Trophoblast cell (in vitro differentiated cells and primary cell): ENCODE measurements around the gene TRUB1.

Source experiments
- DNase-seq, 2 donors: peaks; one replicate each; pipeline ENCODE4 v3.0.0-alpha.2; 2016
- H2AFZ ChIP-seq: 2 replicates; pipeline ENCODE4 v1.6.1; 2013; ENCODE audit warnings: low read length, moderate library complexity, mild to moderate bottlenecking; ENCODE audit not compliant: insufficient read depth, poor library complexity
- H2AK5ac ChIP-seq: 2 replicates; pipeline ENCODE4 v1.6.1; 2013; ENCODE audit warnings: mild to moderate bottlenecking, low read length
- H2BK120ac ChIP-seq: 2 replicates; pipeline ENCODE4 v1.6.1; 2013; ENCODE audit warnings: low read length, mild to moderate bottlenecking, moderate library complexity; ENCODE audit not compliant: insufficient read depth, poor library complexity
- H2BK12ac ChIP-seq: 2 replicates; pipeline ENCODE4 v1.6.1; 2013; ENCODE audit warnings: mild to moderate bottlenecking, low read length, moderate library complexity
- H2BK5ac ChIP-seq: 2 replicates; pipeline ENCODE4 v1.6.1; 2013; ENCODE audit warnings: low read length, low read depth, moderate library complexity, mild to moderate bottlenecking; ENCODE audit not compliant: poor library complexity
- H3K14ac ChIP-seq: 2 replicates; pipeline ENCODE4 v1.6.1; 2013; ENCODE audit warnings: mild to moderate bottlenecking, low read length
- H3K18ac ChIP-seq: 2 replicates; pipeline ENCODE4 v1.6.1; 2013; ENCODE audit warnings: mild to moderate bottlenecking, low read length
- H3K23ac ChIP-seq: 2 replicates; pipeline ENCODE4 v1.6.1; 2013; ENCODE audit warnings: low read length
- H3K27ac ChIP-seq: 2 replicates; pipeline ENCODE4 v1.5.1; 2013; ENCODE audit warnings: low read depth, mild to moderate bottlenecking, inconsistent platforms, low read length, moderate library complexity
- H3K27me3 ChIP-seq: 2 replicates; pipeline ENCODE4 v1.6.1; 2013; ENCODE audit warnings: inconsistent platforms, mild to moderate bottlenecking, low read length, moderate library complexity; ENCODE audit not compliant: insufficient read depth
- H3K36me3 ChIP-seq, 2 experiments: 1 replicate in 1 of 2; 2 replicates in 1 of 2; pipeline ENCODE4 v1.6.1; 2013; ENCODE audit warnings: low read length in 2 of 2, mild to moderate bottlenecking in 2 of 2, moderate library complexity in 1 of 2; ENCODE audit not compliant: insufficient read depth in 2 of 2, control insufficient read depth in 1 of 2
- H3K4ac ChIP-seq: 2 replicates; pipeline ENCODE4 v1.6.1; 2013; ENCODE audit warnings: low read depth, mild to moderate bottlenecking, low read length, moderate library complexity
- H3K4me1 ChIP-seq, 2 experiments: 1 replicate in 1 of 2; 2 replicates in 1 of 2; pipeline ENCODE4 v1.6.1; 2013; ENCODE audit warnings: low read length in 2 of 2, mild to moderate bottlenecking in 2 of 2, moderate library complexity in 1 of 2; ENCODE audit not compliant: insufficient read depth in 2 of 2, control insufficient read depth in 1 of 2
- H3K4me2 ChIP-seq: 2 replicates; pipeline ENCODE4 v1.6.1; 2013; ENCODE audit warnings: inconsistent platforms, mild to moderate bottlenecking, low read length, moderate library complexity
- H3K4me3 ChIP-seq: 2 replicates; pipeline ENCODE4 v1.5.1; 2013; ENCODE audit warnings: mild to moderate bottlenecking, low read depth, low read length, inconsistent platforms
- H3K79me1 ChIP-seq: one replicate; pipeline ENCODE4 v1.6.1; 2013; ENCODE audit warnings: low read length
- H3K79me2 ChIP-seq: 2 replicates; pipeline ENCODE4 v1.6.1; 2013; ENCODE audit warnings: low read length, mild to moderate bottlenecking; ENCODE audit not compliant: control insufficient read depth, insufficient read depth, poor library complexity
- H3K9ac ChIP-seq: 2 replicates; pipeline ENCODE4 v1.6.1; 2013; ENCODE audit warnings: mild to moderate bottlenecking, low read length
- H3K9me3 ChIP-seq: 2 replicates; pipeline ENCODE4 v1.6.1; 2013; ENCODE audit warnings: low read depth, mild to moderate bottlenecking, control low read depth, inconsistent platforms, low read length; ENCODE audit not compliant: insufficient read depth
- H4K12ac ChIP-seq: 2 replicates; pipeline ENCODE4 v1.6.1; 2013; ENCODE audit warnings: low read depth, mild to moderate bottlenecking, low read length, moderate library complexity
- H4K8ac ChIP-seq: 2 replicates; pipeline ENCODE4 v1.6.1; 2013; ENCODE audit warnings: low read depth, mild to moderate bottlenecking, low read length, moderate library complexity
- H4K91ac ChIP-seq: one replicate; pipeline ENCODE4 v1.6.1; 2013; ENCODE audit warnings: low read depth, mild to moderate bottlenecking, low read length, moderate library complexity
- WGBS: extraction: QIAGEN DNeasy Blood & Tissue Kit; methylation state at CpG from one replicate; pipeline ENCODE4 v1.1.7; 2013; ENCODE audit warnings: missing lambda C conversion rate; ENCODE audit not compliant: insufficient read length, insufficient coverage; ENCODE audit errors: extremely low coverage; 5-methylcytosine and 5-hydroxymethylcytosine counted together

The TRUB1 gene

GRCh38 chr10:114957122-114957521 lies 19.1 kb downstream of the TRUB1 start:
- Histone ChIP-seq H2AK5ac (no peak overlapping the region), H4K12ac (no peak overlapping the region), H3K23ac (no peak overlapping the region), H3K9me3 (no peaks in the 10 kb centered on the region), H2BK120ac (no peak overlapping the region), H3K4me3 (no peak overlapping the region), H3K4ac (no peak overlapping the region), H2AFZ (no peak overlapping the region), H3K4me1 (peaks cover 0 to 3% of the 10 kb centered on the region in 2 experiments), H4K8ac (no peak overlapping the region), H3K36me3 (peaks cover 2 to 4% of the 10 kb centered on the region in 2 experiments), H3K4me2 (no peak overlapping the region), H3K14ac (no peak overlapping the region), H3K27ac (no peak overlapping the region), H4K91ac (no peak overlapping the region), H2BK5ac (no peak overlapping the region), H3K18ac (no peak overlapping the region), H3K27me3 (no peaks in the 10 kb centered on the region), H3K79me2 (no peaks in the 10 kb centered on the region), H3K9ac (no peak overlapping the region), H3K79me1 (peaks cover 1% of the 10 kb centered on the region), H2BK12ac (no peak overlapping the region)
- WGBS = no CpG with 5 or more reads among the region's 1 CpG
- no peak for DNase-seq

GRCh38 chr10:114957673-114958072 lies 19.7 kb downstream of the TRUB1 start:
- H4K8ac ChIP-seq = no peak overlapping the region
- no peak overlapping the region for H2BK12ac ChIP-seq
- DNase-seq = no peak
- H2AK5ac ChIP-seq = no peak overlapping the region
- peaks cover 1% of the 10 kb centered on the region for H3K79me1 ChIP-seq
- H3K14ac ChIP-seq = no peak overlapping the region
- no peak overlapping the region for H3K4me2 ChIP-seq
- no peaks in the 10 kb centered on the region for H3K9me3 ChIP-seq
- no peak overlapping the region for H3K18ac ChIP-seq
- no peaks in the 10 kb centered on the region for H3K79me2 ChIP-seq
- H4K91ac ChIP-seq = no peak overlapping the region
- H3K27me3 ChIP-seq = no peaks in the 10 kb centered on the region
- H3K9ac ChIP-seq = no peak overlapping the region
- H2BK120ac ChIP-seq = no peak overlapping the region
- WGBS = no CpG with 5 or more reads among the region's 2 CpGs
- H3K4me3 ChIP-seq = no peak overlapping the region
- no peak overlapping the region for H2BK5ac ChIP-seq
- peaks cover 2% of the 10 kb centered on the region in 2 experiments for H3K36me3 ChIP-seq
- H3K23ac ChIP-seq = no peak overlapping the region
- H2AFZ ChIP-seq = no peak overlapping the region
- H3K4ac ChIP-seq = no peak overlapping the region
- H3K27ac ChIP-seq = no peak overlapping the region
- H4K12ac ChIP-seq = no peak overlapping the region
- H3K4me1 ChIP-seq = peaks cover 0 to 5% of the 10 kb centered on the region in 2 experiments

GRCh38 chr10:114962441-114962840 lies 24.4 kb downstream of the TRUB1 start:
- peaks cover 0 to 2% of the 10 kb centered on the region in 2 experiments for H3K36me3 ChIP-seq
- H3K23ac ChIP-seq = no peak overlapping the region
- peaks cover 0 to 3% of the 10 kb centered on the region in 2 experiments for H3K4me1 ChIP-seq
- no peak overlapping the region for H3K27ac ChIP-seq
- H3K9me3 ChIP-seq = no peaks in the 10 kb centered on the region
- H3K18ac ChIP-seq = no peak overlapping the region
- H3K79me1 ChIP-seq = no peaks in the 10 kb centered on the region
- no peak overlapping the region for H2BK12ac ChIP-seq
- no peak overlapping the region for H3K4me2 ChIP-seq
- DNase-seq = no peak
- H4K91ac ChIP-seq = no peak overlapping the region
- no peak overlapping the region for H4K8ac ChIP-seq
- H2BK5ac ChIP-seq = no peak overlapping the region
- H3K79me2 ChIP-seq = no peaks in the 10 kb centered on the region
- no peak overlapping the region for H3K9ac ChIP-seq
- no peak overlapping the region for H4K12ac ChIP-seq
- H3K14ac ChIP-seq = no peak overlapping the region
- no CpG with 5 or more reads among the region's 2 CpGs for WGBS
- H2AFZ ChIP-seq = no peak overlapping the region
- no peak overlapping the region for H3K4me3 ChIP-seq
- H2BK120ac ChIP-seq = no peak overlapping the region
- no peaks in the 10 kb centered on the region for H3K27me3 ChIP-seq
- H2AK5ac ChIP-seq = no peak overlapping the region
- H3K4ac ChIP-seq = no peak overlapping the region

GRCh38 chr10:114963908-114964307 lies 25.9 kb downstream of the TRUB1 start:
- Histone ChIP-seq H3K79me1 (no peaks in the 10 kb centered on the region), H3K4me3 (no peak overlapping the region), H3K9me3 (no peaks in the 10 kb centered on the region), H4K12ac (no peak overlapping the region), H3K18ac (no peak overlapping the region), H2BK12ac (no peak overlapping the region), H3K4me1 (peaks cover 2 to 5% of the 10 kb centered on the region in 2 experiments), H4K91ac (no peak overlapping the region), H3K4me2 (no peak overlapping the region), H2AFZ (no peak overlapping the region), H3K23ac (no peak overlapping the region), H3K4ac (no peak overlapping the region), H4K8ac (no peak overlapping the region), H3K27ac (no peak overlapping the region), H2AK5ac (no peak overlapping the region), H3K79me2 (no peaks in the 10 kb centered on the region), H2BK120ac (no peak overlapping the region), H3K27me3 (no peaks in the 10 kb centered on the region), H3K14ac (no peak overlapping the region), H2BK5ac (no peak overlapping the region), H3K36me3 (peaks cover 0 to 2% of the 10 kb centered on the region in 2 experiments), H3K9ac (no peak overlapping the region)
- no peak for DNase-seq
- no CpG with 5 or more reads among the region's 4 CpGs for WGBS
